Measurements from ENCODE around the gene STX8.
A peak's percentile ranks its signal among the peaks of the same experiment; 100 is the strongest.

STX8 gene

GRCh38 chr17:9217151-9218056, 358.2 kb downstream of the STX8 start (continued):
- TF ChIP-seq, protein P1, sequence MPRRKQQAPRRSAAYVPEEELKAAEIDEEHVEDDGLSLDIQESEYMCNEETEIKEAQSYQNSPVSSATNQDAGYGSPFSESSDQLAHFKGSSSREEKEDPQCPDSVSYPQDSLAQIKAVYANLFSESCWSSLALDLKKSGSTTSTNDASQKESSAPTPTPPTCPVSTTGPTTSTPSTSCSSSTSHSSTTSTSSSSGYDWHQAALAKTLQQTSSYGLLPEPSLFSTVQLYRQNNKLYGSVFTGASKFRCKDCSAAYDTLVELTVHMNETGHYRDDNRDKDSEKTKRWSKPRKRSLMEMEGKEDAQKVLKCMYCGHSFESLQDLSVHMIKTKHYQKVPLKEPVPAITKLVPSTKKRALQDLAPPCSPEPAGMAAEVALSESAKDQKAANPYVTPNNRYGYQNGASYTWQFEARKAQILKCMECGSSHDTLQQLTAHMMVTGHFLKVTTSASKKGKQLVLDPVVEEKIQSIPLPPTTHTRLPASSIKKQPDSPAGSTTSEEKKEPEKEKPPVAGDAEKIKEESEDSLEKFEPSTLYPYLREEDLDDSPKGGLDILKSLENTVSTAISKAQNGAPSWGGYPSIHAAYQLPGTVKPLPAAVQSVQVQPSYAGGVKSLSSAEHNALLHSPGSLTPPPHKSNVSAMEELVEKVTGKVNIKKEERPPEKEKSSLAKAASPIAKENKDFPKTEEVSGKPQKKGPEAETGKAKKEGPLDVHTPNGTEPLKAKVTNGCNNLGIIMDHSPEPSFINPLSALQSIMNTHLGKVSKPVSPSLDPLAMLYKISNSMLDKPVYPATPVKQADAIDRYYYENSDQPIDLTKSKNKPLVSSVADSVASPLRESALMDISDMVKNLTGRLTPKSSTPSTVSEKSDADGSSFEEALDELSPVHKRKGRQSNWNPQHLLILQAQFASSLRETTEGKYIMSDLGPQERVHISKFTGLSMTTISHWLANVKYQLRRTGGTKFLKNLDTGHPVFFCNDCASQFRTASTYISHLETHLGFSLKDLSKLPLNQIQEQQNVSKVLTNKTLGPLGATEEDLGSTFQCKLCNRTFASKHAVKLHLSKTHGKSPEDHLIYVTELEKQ (tag by site-specific recombination; IDR thresholded peaks at IDR 0.05; ENCODE audit: borderline replicate concordance): no peak
- TF ChIP-seq ELK4 (IDR thresholded peaks at IDR 0.05; ENCODE audit: borderline replicate concordance, low read depth, low read length) (no peak), PRDM1 (tag by site-specific recombination; IDR thresholded peaks at IDR 0.05) (peak; percentile 62; the same call in 1 of the 2 replicates), SP7 (tag by site-specific recombination; IDR thresholded peaks at IDR 0.05) (0 out of 2 replicates have a peak, but pooled peaks have one; percentile 24), ZNF629 (tag by site-specific recombination; IDR thresholded peaks at IDR 0.05) (peak; percentile 46), ZNF548 (tag by site-specific recombination; IDR thresholded peaks at IDR 0.05) (no peak), YY2 (tag by site-specific recombination; IDR thresholded peaks at IDR 0.05) (no peak)
- TF ChIP-seq, protein P2, sequence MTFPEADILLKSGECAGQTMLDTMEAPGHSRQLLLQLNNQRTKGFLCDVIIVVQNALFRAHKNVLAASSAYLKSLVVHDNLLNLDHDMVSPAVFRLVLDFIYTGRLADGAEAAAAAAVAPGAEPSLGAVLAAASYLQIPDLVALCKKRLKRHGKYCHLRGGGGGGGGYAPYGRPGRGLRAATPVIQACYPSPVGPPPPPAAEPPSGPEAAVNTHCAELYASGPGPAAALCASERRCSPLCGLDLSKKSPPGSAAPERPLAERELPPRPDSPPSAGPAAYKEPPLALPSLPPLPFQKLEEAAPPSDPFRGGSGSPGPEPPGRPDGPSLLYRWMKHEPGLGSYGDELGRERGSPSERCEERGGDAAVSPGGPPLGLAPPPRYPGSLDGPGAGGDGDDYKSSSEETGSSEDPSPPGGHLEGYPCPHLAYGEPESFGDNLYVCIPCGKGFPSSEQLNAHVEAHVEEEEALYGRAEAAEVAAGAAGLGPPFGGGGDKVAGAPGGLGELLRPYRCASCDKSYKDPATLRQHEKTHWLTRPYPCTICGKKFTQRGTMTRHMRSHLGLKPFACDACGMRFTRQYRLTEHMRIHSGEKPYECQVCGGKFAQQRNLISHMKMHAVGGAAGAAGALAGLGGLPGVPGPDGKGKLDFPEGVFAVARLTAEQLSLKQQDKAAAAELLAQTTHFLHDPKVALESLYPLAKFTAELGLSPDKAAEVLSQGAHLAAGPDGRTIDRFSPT (tag by site-specific recombination; IDR thresholded peaks at IDR 0.05): no peak

GRCh38 chr17:9215465-9215864, 360.2 kb downstream of the STX8 start:
- H3K36me3 ChIP-seq (ENCODE audit: control insufficient read depth in 2 of 2, insufficient read depth in 1 of 2, low read length in 2 of 2): peaks cover 4 to 10% of the 10 kb centered on the region in 2 experiments; a peak in 2 of 3 replicates
- no peaks in the 10 kb centered on the region; the same call in 1 of the 2 replicates for H3K9me3 ChIP-seq (ENCODE audit: control insufficient read depth, insufficient read depth, low read depth, low read length)
- H3K4me1 ChIP-seq (ENCODE audit: control insufficient read depth, insufficient read depth, low read length): no peaks in the 10 kb centered on the region
- ChIA-PET CTCF (interaction anchor here (1.0 to 1.4 kb wide), 3 partner anchors 218 to 320 kb away, joined by 3 to 4 read pairs (median 4); no protein-coding TSS in a partner anchor), POLR2A (no interaction called here)
- no peak overlapping the region for H3K4me3 ChIP-seq (ENCODE audit: low read depth, low read length)
- TF ChIP-seq SETDB1 (IDR thresholded peaks at IDR 0.05; ENCODE audit: insufficient read length, low read length) (peak; percentile 75), ZNF571 (tag by site-specific recombination; IDR thresholded peaks at IDR 0.05) (no peak)
- H3K27ac ChIP-seq (ENCODE audit: extremely low read depth, low read depth, low read length): no peak overlapping the region

- Histone ChIP-seq H3K4me3 (ENCODE audit: low read depth, low read length) (no peak overlapping the region), H3K27ac (ENCODE audit: extremely low read depth, low read depth, low read length) (no peak overlapping the region)
- TF ChIP-seq, protein P3, sequence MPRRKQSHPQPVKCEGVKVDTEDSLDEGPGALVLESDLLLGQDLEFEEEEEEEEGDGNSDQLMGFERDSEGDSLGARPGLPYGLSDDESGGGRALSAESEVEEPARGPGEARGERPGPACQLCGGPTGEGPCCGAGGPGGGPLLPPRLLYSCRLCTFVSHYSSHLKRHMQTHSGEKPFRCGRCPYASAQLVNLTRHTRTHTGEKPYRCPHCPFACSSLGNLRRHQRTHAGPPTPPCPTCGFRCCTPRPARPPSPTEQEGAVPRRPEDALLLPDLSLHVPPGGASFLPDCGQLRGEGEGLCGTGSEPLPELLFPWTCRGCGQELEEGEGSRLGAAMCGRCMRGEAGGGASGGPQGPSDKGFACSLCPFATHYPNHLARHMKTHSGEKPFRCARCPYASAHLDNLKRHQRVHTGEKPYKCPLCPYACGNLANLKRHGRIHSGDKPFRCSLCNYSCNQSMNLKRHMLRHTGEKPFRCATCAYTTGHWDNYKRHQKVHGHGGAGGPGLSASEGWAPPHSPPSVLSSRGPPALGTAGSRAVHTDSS (tag by site-specific recombination; IDR thresholded peaks at IDR 0.05): no peak
- TF ChIP-seq SALL2 (tag by site-specific recombination; IDR thresholded peaks at IDR 0.05; ENCODE audit: borderline replicate concordance) (no peak), PBX3 (CRISPR knock-in tag; IDR thresholded peaks at IDR 0.05) (no peak), ZNF654 (tag by site-specific recombination; IDR thresholded peaks at IDR 0.05; ENCODE audit: low read depth) (no peak), ZNF350 (tag by site-specific recombination; IDR thresholded peaks at IDR 0.05) (no peak), ZNF596 (tag by site-specific recombination; IDR thresholded peaks at IDR 0.05) (no peak), ZIC2 (tag by site-specific recombination; IDR thresholded peaks at IDR 0.05) (no peak), ZNF18 (tag by site-specific recombination; IDR thresholded peaks at IDR 0.05) (no peak)
Observed at GRCh38 chr17:9213303-9213640, 362.3 kb downstream of the STX8 start.

More at GRCh38 chr17:9213303-9213640, 362.3 kb downstream of the STX8 start:
- POLR2A ChIA-PET: no interaction called here
- Histone ChIP-seq H3K4me1 (ENCODE audit: control insufficient read depth, insufficient read depth, low read length) (no peaks in the 10 kb centered on the region), H3K9me3 (ENCODE audit: control insufficient read depth, insufficient read depth, low read depth, low read length) (no peaks in the 10 kb centered on the region; the same call in 1 of the 2 replicates), H3K36me3 (ENCODE audit: control insufficient read depth in 2 of 2, insufficient read depth in 1 of 2, low read length in 2 of 2) (peaks cover 4 to 18% of the 10 kb centered on the region in 2 experiments; a peak in 2 of 3 replicates)
- CTCF ChIA-PET: interaction anchor here (0.5 kb wide), 1 partner anchor 309 kb away, joined by 3 read pairs; no protein-coding TSS in a partner anchor

Measured in HEK293 (cell line).